ENCODE measurements around the gene LMF1.

LMF1 gene

GRCh38 chr16:1005286-1005685, 34.5 kb upstream of the LMF1 start:
- no peaks in the 10 kb centered on the region for H3K9me3 Mint-ChIP-seq
- H3K4me3 Mint-ChIP-seq, result no peak overlapping the region

GRCh38 chr16:1003391-1004347, 32.9 kb upstream of the LMF1 start:
- TF ChIP-seq CTCF (IDR thresholded peaks at IDR 0.05; ENCODE audit: unreplicated experiment in 3 of 3), result no peak
- H3K9me3 Mint-ChIP-seq, result no peaks in the 10 kb centered on the region
- no peak overlapping the region for H3K4me3 Mint-ChIP-seq
- no peaks in the 10 kb centered on the region for H3K36me3 Mint-ChIP-seq (ENCODE audit: low read depth)
- H3K27me3 Mint-ChIP-seq (ENCODE audit: low read depth), result peaks cover 23% of the 10 kb centered on the region
- peaks cover 11% of the 10 kb centered on the region for H3K4me1 Mint-ChIP-seq
- no peak overlapping the region for H3K27ac Mint-ChIP-seq

More at GRCh38 chr16:1005286-1005685, 34.5 kb upstream of the LMF1 start:
- Mint-ChIP-seq H3K27me3 (ENCODE audit: low read depth) (peaks cover 29% of the 10 kb centered on the region), H3K27ac (peak overlapping the region in 1 of 3 experiments; percentile 65), H3K4me1 (peaks cover 14% of the 10 kb centered on the region), H3K36me3 (ENCODE audit: low read depth) (no peaks in the 10 kb centered on the region)
- TF ChIP-seq CTCF (IDR thresholded peaks at IDR 0.05; ENCODE audit: unreplicated experiment in 3 of 3), result no peak

GRCh38 chr16:1002399-1003166, 31.8 kb upstream of the LMF1 start:
- H3K9me3 Mint-ChIP-seq, result no peaks in the 10 kb centered on the region

GRCh38 chr16:1001096-1001495, 30.3 kb upstream of the LMF1 start:
- H3K27me3 Mint-ChIP-seq (ENCODE audit: low read depth), result peaks cover 21% of the 10 kb centered on the region
- H3K36me3 Mint-ChIP-seq (ENCODE audit: low read depth), result no peaks in the 10 kb centered on the region
- no peak overlapping the region for H3K27ac Mint-ChIP-seq
- no peaks in the 10 kb centered on the region for H3K9me3 Mint-ChIP-seq
- H3K4me3 Mint-ChIP-seq, result no peak overlapping the region
- H3K4me1 Mint-ChIP-seq, result peaks cover 16% of the 10 kb centered on the region
- TF ChIP-seq CTCF (IDR thresholded peaks at IDR 0.05; ENCODE audit: unreplicated experiment in 3 of 3), result no peak

More at GRCh38 chr16:1002399-1003166, 31.8 kb upstream of the LMF1 start:
- no peak for TF ChIP-seq CTCF (IDR thresholded peaks at IDR 0.05; ENCODE audit: unreplicated experiment in 3 of 3)
- Mint-ChIP-seq H3K4me3 (no peak overlapping the region), H3K4me1 (peaks cover 9% of the 10 kb centered on the region), H3K36me3 (ENCODE audit: low read depth) (no peaks in the 10 kb centered on the region), H3K27ac (no peak overlapping the region), H3K27me3 (ENCODE audit: low read depth) (peaks cover 14% of the 10 kb centered on the region)

- H3K4me3 Mint-ChIP-seq, result no peak overlapping the region
- TF ChIP-seq CTCF (IDR thresholded peaks at IDR 0.05; ENCODE audit: unreplicated experiment in 3 of 3), result no peak
- peaks cover 20% of the 10 kb centered on the region for H3K4me1 Mint-ChIP-seq
- no peaks in the 10 kb centered on the region for H3K9me3 Mint-ChIP-seq
- peaks cover 20% of the 10 kb centered on the region for H3K27me3 Mint-ChIP-seq (ENCODE audit: low read depth)
- H3K27ac Mint-ChIP-seq, result no peak overlapping the region
- H3K36me3 Mint-ChIP-seq (ENCODE audit: low read depth), result no peaks in the 10 kb centered on the region
Measured at GRCh38 chr16:1000608-1001007, 29.8 kb upstream of the LMF1 start.
